Endothelial cell of umbilical vein (primary cell): ENCODE measurements around the gene WNT10A. TPM values are rescaled to one million over a fixed set of nuclear protein-coding genes. Genes with fewer than 3 reads are reported as not detected.
A peak's percentile ranks its signal among the peaks of the same experiment; 100 is the strongest.

Source experiments
- BruUV-seq: library from RNA; stranded (reverse); fragments of 400-500 nt; replicated peaks from 2 replicates; lab custom pipeline; 2021; lab: Mats Ljungman, UMichigan
- CTCF ChIA-PET: fragments of 300-600, 350-600 bp; sonication (Branson Sonifier 250); formaldehyde crosslinking; loops from one replicate; lab custom pipeline; 2021; ENCODE audit warnings: antibody characterized with exemption, inconsistent platforms; lab: Charles Lee
- POLR2A ChIA-PET: fragments of 300-600, 350-600 bp; sonication (Branson Sonifier 250); formaldehyde crosslinking; loops from one replicate; lab custom pipeline; 2021; ENCODE audit warnings: antibody characterized with exemption, inconsistent platforms; lab: Charles Lee
- DNase-seq: peaks from one replicate; pipeline ENCODE4 v3.0.0-alpha.2; 2011; ENCODE audit warnings: low read depth, low spot score
- FAIRE-seq: peaks from 2 replicates; lab custom pipeline; 2011; peaks lifted over from hg19 to GRCh38; lab: Jason Lieb, UNC
- H2AFZ ChIP-seq: 2 replicates; pipeline ENCODE4 v1.6.0; 2012; ENCODE audit warnings: low read depth, low read length, control low read depth, inconsistent platforms
- H3K27ac ChIP-seq: 2 replicates; pipeline ENCODE4 v1.5.1; 2011; ENCODE audit warnings: low read depth, mild to moderate bottlenecking, control low read depth, low read length, moderate library complexity; ENCODE audit not compliant: insufficient read depth
- H3K27me3 ChIP-seq, 2 experiments: 2 replicates each; pipeline versions ENCODE4 v1.6.0 to v1.6.1; 2011; ENCODE audit warnings: low read length in 2 of 2, mixed read lengths in 1 of 2; ENCODE audit not compliant: control insufficient read depth in 2 of 2, insufficient read depth in 2 of 2
- H3K36me3 ChIP-seq, 2 experiments: 2 replicates in 1 of 2; 3 replicates in 1 of 2; pipeline ENCODE4 v1.5.1; 2011; ENCODE audit warnings: low read length in 2 of 2, mild to moderate bottlenecking in 1 of 2, moderate library complexity in 1 of 2; ENCODE audit not compliant: control insufficient read depth in 2 of 2, insufficient read depth in 2 of 2; ENCODE audit errors: extremely low read depth in 1 of 2
- H3K4me1 ChIP-seq: 3 replicates; pipeline ENCODE4 v1.5.1; 2011; ENCODE audit warnings: mild to moderate bottlenecking, low read length; ENCODE audit not compliant: control insufficient read depth, insufficient read depth; ENCODE audit errors: extremely low read depth
- H3K4me2 ChIP-seq: 2 replicates; pipeline ENCODE4 v1.6.1; 2011; ENCODE audit warnings: low read length, control low read depth, mixed read lengths; ENCODE audit not compliant: insufficient read depth
- H3K4me3 ChIP-seq, 3 experiments: fragments of 200-600 bp in 1 of 3; sonication (generic), shearing (Covaris generic) in 1 of 3; replicated peaks in 1 of 3; 2 replicates each; pipeline ENCODE4 v1.5.1; 2011 to 2016; ENCODE audit warnings: control low read depth in 3 of 3, low read length in 3 of 3, mild to moderate bottlenecking in 2 of 3, inconsistent platforms in 1 of 3, low read depth in 1 of 3, moderate library complexity in 1 of 3; ENCODE audit not compliant: insufficient read depth in 1 of 3
- H3K79me2 ChIP-seq: 2 replicates; pipeline ENCODE4 v1.6.0; 2012; ENCODE audit warnings: low read length, inconsistent platforms; ENCODE audit not compliant: control insufficient read depth, insufficient read depth
- H3K9ac ChIP-seq: replicated peaks from 2 replicates; pipeline ENCODE3; 2011; ENCODE audit warnings: low read length, control low read depth; ENCODE audit not compliant: insufficient read depth; ENCODE audit errors: extremely low read depth
- H3K9me1 ChIP-seq: replicated peaks from 3 replicates; pipeline ENCODE4 v1.6.0; 2011; ENCODE audit warnings: mild to moderate bottlenecking, low read length; ENCODE audit not compliant: control insufficient read depth, insufficient read depth; ENCODE audit errors: extremely low read depth
- H3K9me3 ChIP-seq: replicated peaks from 2 replicates; pipeline ENCODE4 v1.5.1; 2012; ENCODE audit warnings: low read length, inconsistent platforms; ENCODE audit not compliant: control insufficient read depth, insufficient read depth
- H4K20me1 ChIP-seq: replicated peaks from 2 replicates; pipeline ENCODE3; 2011; ENCODE audit warnings: mild to moderate bottlenecking, low read length; ENCODE audit not compliant: control insufficient read depth, insufficient read depth; ENCODE audit errors: extremely low read depth
- CTCF ChIP-seq, 2 donors: IDR thresholded peaks; 1 replicate in 1 of 2; 2 replicates in 1 of 2; pipeline ENCODE4 v1.5.1; 2011; ENCODE audit warnings: low read length in 2 of 2, mild to moderate bottlenecking in 2 of 2, moderate library complexity in 2 of 2, control low read depth in 1 of 2, inconsistent platforms in 1 of 2, low read depth in 1 of 2; ENCODE audit not compliant: insufficient read depth in 1 of 2; ENCODE audit errors: extremely low read depth in 1 of 2
- EZH2 ChIP-seq: IDR thresholded peaks from 2 replicates; pipeline ENCODE4 v1.6.1; 2012; ENCODE audit warnings: borderline replicate concordance, low read depth, mild to moderate bottlenecking, moderate library complexity, low read length, inconsistent platforms; ENCODE audit not compliant: severe bottlenecking
- FOS ChIP-seq: IDR thresholded peaks from 2 replicates; pipeline ENCODE4 v1.6.1; 2011; ENCODE audit warnings: mild to moderate bottlenecking, low read length, moderate library complexity, borderline replicate concordance; ENCODE audit not compliant: insufficient read depth
- GATA2 ChIP-seq: IDR thresholded peaks from 2 replicates; pipeline ENCODE4 v1.7.0; 2011; ENCODE audit warnings: low read depth, mild to moderate bottlenecking, moderate library complexity, mixed read lengths, low read length; ENCODE audit not compliant: insufficient read length, insufficient read depth
- JUN ChIP-seq: IDR thresholded peaks from 2 replicates; pipeline ENCODE4 v1.6.1; 2011; ENCODE audit warnings: borderline replicate concordance, low read depth; ENCODE audit not compliant: insufficient read length, insufficient read depth
- MAX ChIP-seq: IDR thresholded peaks from 2 replicates; pipeline ENCODE4 v1.6.1; 2011; ENCODE audit not compliant: insufficient read depth, insufficient read length
- MYC ChIP-seq: IDR thresholded peaks from one replicate; pipeline ENCODE4 v1.6.1; 2011; ENCODE audit warnings: mild to moderate bottlenecking, low read depth, low read length
- POLR2A ChIP-seq: IDR thresholded peaks from 2 replicates; pipeline ENCODE4 v1.6.1; 2012; ENCODE audit warnings: low read depth, mild to moderate bottlenecking, control low read depth, low read length
- POLR2AphosphoS5 ChIP-seq: IDR thresholded peaks from 2 replicates; pipeline ENCODE4 v1.6.1; 2012; ENCODE audit warnings: low read depth, mild to moderate bottlenecking, control low read depth, low read length, moderate library complexity; ENCODE audit not compliant: insufficient read depth
- dilution Hi-C: fragments of 300-500 bp; cut with MboI; formaldehyde crosslinking; loops from one replicate; pipeline ENCODE4 v1.15.0; 2019; ENCODE audit warnings: low sequenced_read_pairs; ENCODE audit not compliant: extremely low pct_ligation_motif_present
- intact Hi-C: fragments of 100-400 bp; cut with micrococcal nuclease; formaldehyde crosslinking; loops from one replicate; pipeline ENCODE4 v1.10.0; 2022
- polyA plus RNA-seq, 4 experiments: library from polyadenylated mRNA; depleted of rRNA in 3 of 4; stranded (reverse) in 3 of 4; unstranded in 1 of 4; fragments of >200 nt; gene quantifications; 2 replicates each; pipeline versions ENCODE4 v1.2.1 to v1.2.3, GENCODE V29; 2011 to 2012; ENCODE audit warnings: missing spikeins in 1 of 4
- total RNA-seq: library from RNA; stranded (reverse); gene quantifications from 2 replicates; pipeline ENCODE4 v1.2.3, GENCODE V29; 2021

The WNT10A gene
- total and polyA plus RNA-seq, 2 donors (not counting 3 experiments of a cell fraction or from before 2014, with no cell fraction given) = not detected

- BruUV-seq = no TSS peak
- no peak overlapping the region for H3K4me3 ChIP-seq
- TF ChIP-seq POLR2A = no peak
- TF ChIP-seq POLR2AphosphoS5 = no peak
- no peak for TF ChIP-seq CTCF (IDR thresholded peaks at IDR 0.05; ENCODE audit: extremely low read depth in 1 of 2, insufficient read depth in 1 of 2, low read depth in 1 of 2, low read length in 2 of 2)
- H3K9me3 ChIP-seq = no peaks in the 10 kb centered on the region
- dilution Hi-C loops (no loop called here), intact Hi-C loops (loop anchor here (1.0 to 2.0 kb wide), 2 partner anchors 49 to 101 kb away; partner anchors contain the start of gene CYP27A1)
- H3K79me2 ChIP-seq = no peaks in the 10 kb centered on the region
- H3K27ac ChIP-seq = peak overlapping the region; percentile 65
- FAIRE-seq (no peak), DNase-seq (no peak)
- H3K4me1 ChIP-seq = peaks cover 17% of the 10 kb centered on the region
- peak overlapping the region; percentile 8 for H3K9ac ChIP-seq
- H3K27me3 ChIP-seq = peaks cover 0 to 1% of the 10 kb centered on the region in 2 experiments
- H3K4me2 ChIP-seq = peak overlapping the region; percentile 50
- peak overlapping the region; percentile 83 for H2AFZ ChIP-seq
- no peaks in the 10 kb centered on the region for H3K36me3 ChIP-seq
- CTCF ChIA-PET = interaction anchor here (0.7 to 3.5 kb wide), 5 partner anchors 9 to 122 kb away, joined by 3 to 44 read pairs (median 7); partner anchors contain the start of gene TTLL4
- POLR2A ChIA-PET = no interaction called here
- H4K20me1 ChIP-seq = no peaks in the 10 kb centered on the region
- H3K9me1 ChIP-seq = no peaks in the 10 kb centered on the region
These were observed 48.6 kb upstream of the WNT10A start for GRCh38 chr2:218832081-218832480.

GRCh38 chr2:218832520-218832919 is 48.1 kb upstream of the WNT10A start:
- Histone ChIP-seq H3K4me1 (peaks cover 17% of the 10 kb centered on the region), H3K79me2 (no peaks in the 10 kb centered on the region), H3K4me2 (peak overlapping the region; percentile 50), H4K20me1 (no peaks in the 10 kb centered on the region), H3K4me3 (no peak overlapping the region), H2AFZ (peak overlapping the region; percentile 87), H3K27me3 (peaks cover 0 to 2% of the 10 kb centered on the region in 2 experiments), H3K9me1 (no peaks in the 10 kb centered on the region), H3K36me3 (no peaks in the 10 kb centered on the region), H3K9ac (peak overlapping the region; percentile 8), H3K27ac (peak overlapping the region; percentile 65), H3K9me3 (no peaks in the 10 kb centered on the region)
- ChIA-PET POLR2A (no interaction called here), CTCF (interaction anchor here (0.7 to 3.5 kb wide), 5 partner anchors 9 to 122 kb away, joined by 3 to 44 read pairs (median 7); partner anchors contain the start of gene TTLL4)
- intact Hi-C loops (loop anchor here (1.0 to 2.0 kb wide), 2 partner anchors 50 to 101 kb away; partner anchors contain the start of gene CYP27A1), dilution Hi-C loops (no loop called here)
- DNase-seq (peak; percentile 71), FAIRE-seq (peak; percentile 98)
- no TSS peak for BruUV-seq
- no peak for TF ChIP-seq MYC
- peak; percentile 88 for TF ChIP-seq POLR2AphosphoS5
- TF ChIP-seq EZH2 = no peak
- peak; percentile 81 for TF ChIP-seq FOS
- no peak for TF ChIP-seq MAX
- peak; percentile 74 for TF ChIP-seq JUN
- TF ChIP-seq GATA2 = no peak
- no peak for TF ChIP-seq POLR2A
